Osteoblast (primary cell): ENCODE data around the gene CTTNBP2. TPM values are rescaled to one million over a fixed set of nuclear protein-coding genes. Genes with fewer than 3 reads are reported as not detected.

ENCODE experiments used
- DNase-seq: peaks from one replicate; pipeline ENCODE4 v3.0.0; 2011; ENCODE audit warnings: low spot score, mixed read lengths; ENCODE audit not compliant: insufficient read length; ENCODE audit errors: missing footprints
- H2AFZ ChIP-seq: 2 replicates; pipeline ENCODE4 v1.6.0; 2011; ENCODE audit warnings: mild to moderate bottlenecking, low read length
- H3K27ac ChIP-seq: 2 replicates; pipeline ENCODE4 v1.5.1; 2011; ENCODE audit warnings: mild to moderate bottlenecking, low read depth, low read length, moderate library complexity
- H3K27me3 ChIP-seq: 2 replicates; pipeline ENCODE4 v1.6.0; 2012; ENCODE audit warnings: mild to moderate bottlenecking, control low read depth, inconsistent platforms, low read length, moderate library complexity; ENCODE audit not compliant: insufficient read depth
- H3K36me3 ChIP-seq: 2 replicates; pipeline ENCODE4 v1.5.1; 2011; ENCODE audit warnings: mild to moderate bottlenecking, low read length, control low read depth, moderate library complexity; ENCODE audit not compliant: insufficient read depth
- H3K4me1 ChIP-seq: 2 replicates; pipeline ENCODE4 v1.5.1; 2011; ENCODE audit warnings: mild to moderate bottlenecking, low read length, control low read depth, moderate library complexity; ENCODE audit not compliant: insufficient read depth
- H3K4me2 ChIP-seq: 2 replicates; pipeline ENCODE4 v1.6.0; 2011; ENCODE audit warnings: mild to moderate bottlenecking, low read length; ENCODE audit not compliant: insufficient read depth
- H3K4me3 ChIP-seq: fragments of 200-600 bp; sonication (generic); 3 replicates; pipeline ENCODE4 v1.5.1; 2012; ENCODE audit warnings: mild to moderate bottlenecking, low read length, inconsistent platforms; ENCODE audit not compliant: insufficient read depth
- H3K79me2 ChIP-seq: 2 replicates; pipeline ENCODE4 v1.6.0; 2012; ENCODE audit warnings: mild to moderate bottlenecking, low read length, control low read depth, inconsistent platforms; ENCODE audit not compliant: insufficient read depth
- H3K9me3 ChIP-seq: 2 replicates; pipeline ENCODE4 v1.5.1; 2011; ENCODE audit warnings: low read depth, low read length, control low read depth
- H4K20me1 ChIP-seq: 2 replicates; pipeline ENCODE4 v1.6.0; 2012; ENCODE audit warnings: mild to moderate bottlenecking, low read length, control low read depth; ENCODE audit not compliant: insufficient read depth
- total RNA-seq: library from RNA; depleted of rRNA; stranded (reverse); fragments of >200 nt; gene quantifications from 2 replicates; pipeline ENCODE4 v1.2.3, GENCODE V29; 2012
- TF ChIP-seq, protein P1 (sequence below): IDR thresholded peaks from 2 replicates; pipeline ENCODE4 v1.5.1; 2011; ENCODE audit warnings: mild to moderate bottlenecking, low read depth, low read length, moderate library complexity; ENCODE audit errors: extremely low read depth

CTTNBP2 gene
- total RNA-seq, 1 donor, result 1.1 TPM

DNA sequence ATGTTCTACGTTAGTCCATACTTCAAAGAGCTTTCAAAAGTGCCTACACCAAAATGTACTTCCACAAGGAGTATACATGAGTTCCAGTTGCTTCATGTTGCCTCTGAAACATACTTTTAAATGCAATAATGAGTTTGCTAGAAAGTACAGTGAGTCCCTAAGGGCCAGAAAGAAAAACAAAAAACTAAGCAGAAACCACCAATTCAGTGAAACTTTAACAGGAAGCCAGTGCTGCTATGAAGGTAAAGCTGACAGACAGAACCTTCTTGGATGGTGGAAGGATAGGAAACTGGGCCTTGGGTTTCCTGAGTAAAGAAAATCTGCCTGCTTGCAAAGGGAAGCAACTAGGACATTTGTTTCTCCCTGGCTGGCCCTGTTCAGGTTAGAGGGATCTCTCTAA is 104.2 kb downstream of the CTTNBP2 start:
- Histone ChIP-seq H3K27me3 (no peaks in the 10 kb centered on the region), H3K9me3 (no peaks in the 10 kb centered on the region), H2AFZ (no peak overlapping the region), H3K4me2 (no peak overlapping the region), H4K20me1 (no peaks in the 10 kb centered on the region), H3K27ac (no peak overlapping the region), H3K4me1 (no peaks in the 10 kb centered on the region), H3K4me3 (no peak overlapping the region), H3K79me2 (no peaks in the 10 kb centered on the region), H3K36me3 (no peaks in the 10 kb centered on the region)
- TF ChIP-seq, protein P1, sequence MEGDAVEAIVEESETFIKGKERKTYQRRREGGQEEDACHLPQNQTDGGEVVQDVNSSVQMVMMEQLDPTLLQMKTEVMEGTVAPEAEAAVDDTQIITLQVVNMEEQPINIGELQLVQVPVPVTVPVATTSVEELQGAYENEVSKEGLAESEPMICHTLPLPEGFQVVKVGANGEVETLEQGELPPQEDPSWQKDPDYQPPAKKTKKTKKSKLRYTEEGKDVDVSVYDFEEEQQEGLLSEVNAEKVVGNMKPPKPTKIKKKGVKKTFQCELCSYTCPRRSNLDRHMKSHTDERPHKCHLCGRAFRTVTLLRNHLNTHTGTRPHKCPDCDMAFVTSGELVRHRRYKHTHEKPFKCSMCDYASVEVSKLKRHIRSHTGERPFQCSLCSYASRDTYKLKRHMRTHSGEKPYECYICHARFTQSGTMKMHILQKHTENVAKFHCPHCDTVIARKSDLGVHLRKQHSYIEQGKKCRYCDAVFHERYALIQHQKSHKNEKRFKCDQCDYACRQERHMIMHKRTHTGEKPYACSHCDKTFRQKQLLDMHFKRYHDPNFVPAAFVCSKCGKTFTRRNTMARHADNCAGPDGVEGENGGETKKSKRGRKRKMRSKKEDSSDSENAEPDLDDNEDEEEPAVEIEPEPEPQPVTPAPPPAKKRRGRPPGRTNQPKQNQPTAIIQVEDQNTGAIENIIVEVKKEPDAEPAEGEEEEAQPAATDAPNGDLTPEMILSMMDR, result no peak
- no peak for DNase-seq

DNA sequence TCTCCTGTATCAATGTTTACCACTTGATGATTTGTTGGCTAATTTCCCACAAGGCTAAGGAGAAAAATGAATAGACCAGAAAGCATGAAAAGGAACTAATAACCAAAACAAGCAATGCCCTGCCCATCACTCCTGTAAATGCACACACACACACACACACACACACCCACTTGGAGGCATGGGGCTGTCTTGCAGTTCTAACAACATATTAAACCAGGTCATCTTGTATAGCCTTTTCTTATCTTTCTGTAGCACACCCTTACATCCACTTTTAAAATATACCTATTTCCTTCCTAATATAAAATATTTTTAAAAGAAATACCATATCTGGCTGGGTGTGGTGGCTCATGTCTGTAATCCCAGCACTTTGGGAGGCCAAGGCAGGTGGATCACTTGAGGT is 105.3 kb downstream of the CTTNBP2 start:
- H2AFZ ChIP-seq, result no peak overlapping the region
- no peak overlapping the region for H3K4me2 ChIP-seq
- TF ChIP-seq, protein P1, result no peak
- no peaks in the 10 kb centered on the region for H3K79me2 ChIP-seq
- no peaks in the 10 kb centered on the region for H3K27me3 ChIP-seq
- no peaks in the 10 kb centered on the region for H3K36me3 ChIP-seq
- no peaks in the 10 kb centered on the region for H3K4me1 ChIP-seq
- no peak overlapping the region for H3K4me3 ChIP-seq
- H3K9me3 ChIP-seq, result no peaks in the 10 kb centered on the region
- no peak for DNase-seq
- H4K20me1 ChIP-seq, result no peaks in the 10 kb centered on the region
- H3K27ac ChIP-seq, result no peak overlapping the region

DNA sequence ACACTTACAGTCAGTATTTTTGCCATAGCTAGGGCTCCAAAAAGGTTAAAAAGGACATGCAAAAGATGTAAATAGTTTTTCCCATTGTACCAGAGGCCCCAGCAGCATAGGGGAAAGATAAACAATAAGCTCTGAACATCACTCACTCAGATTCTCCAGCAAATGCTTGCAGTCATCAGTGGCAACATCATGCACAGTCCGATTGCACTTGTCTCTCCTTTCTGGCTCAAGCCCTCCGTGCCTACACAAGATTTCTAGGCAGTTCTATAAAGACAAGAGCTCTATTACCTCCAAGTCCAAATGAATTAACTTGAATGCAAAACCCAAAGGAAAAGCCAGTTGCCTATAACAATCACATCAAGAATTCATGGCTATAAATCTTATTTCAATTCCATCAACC is 106.3 kb downstream of the CTTNBP2 start:
- Histone ChIP-seq H3K79me2 (no peaks in the 10 kb centered on the region), H2AFZ (no peak overlapping the region), H3K27ac (no peak overlapping the region), H3K4me2 (no peak overlapping the region), H3K27me3 (no peaks in the 10 kb centered on the region), H3K4me3 (no peak overlapping the region), H3K4me1 (no peaks in the 10 kb centered on the region), H3K36me3 (no peaks in the 10 kb centered on the region), H3K9me3 (no peaks in the 10 kb centered on the region), H4K20me1 (no peaks in the 10 kb centered on the region)
- DNase-seq, result no peak
- TF ChIP-seq, protein P1, result no peak

DNA sequence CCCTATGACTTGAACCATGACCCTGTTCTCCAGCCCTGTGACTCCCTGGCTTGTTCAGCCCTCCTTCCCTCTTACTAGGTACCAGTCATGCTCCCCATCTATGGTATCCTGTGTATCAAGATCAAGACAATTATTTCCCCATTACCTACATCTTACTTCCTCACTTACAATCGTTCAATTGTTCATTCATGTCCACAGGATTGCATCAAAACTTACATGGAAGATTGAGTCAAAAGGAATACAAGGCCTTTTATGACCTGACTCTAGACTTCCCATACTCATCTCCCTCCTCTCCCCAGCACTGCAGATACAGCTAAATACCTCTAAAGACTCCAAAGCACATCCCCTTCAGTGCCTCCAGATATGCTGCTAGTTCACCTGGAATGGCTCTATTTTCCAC is 109.2 kb downstream of the CTTNBP2 start:
- H3K79me2 ChIP-seq, result no peaks in the 10 kb centered on the region
- H2AFZ ChIP-seq, result no peak overlapping the region
- no peaks in the 10 kb centered on the region for H3K9me3 ChIP-seq
- H3K27ac ChIP-seq, result no peak overlapping the region
- H4K20me1 ChIP-seq, result no peaks in the 10 kb centered on the region
- H3K4me2 ChIP-seq, result no peak overlapping the region
- H3K27me3 ChIP-seq, result no peaks in the 10 kb centered on the region
- H3K4me3 ChIP-seq, result no peak overlapping the region
- H3K4me1 ChIP-seq, result no peaks in the 10 kb centered on the region
- no peaks in the 10 kb centered on the region for H3K36me3 ChIP-seq
- TF ChIP-seq, protein P1, result no peak
- no peak for DNase-seq
